RWPE1 (cell line): Measurements from ENCODE around the gene ESM1.
A peak's percentile ranks its signal among the peaks of the same experiment; 100 is the strongest.

Experiments
- CTCF ChIA-PET: fragments of 350-600 bp; sonication (Branson Sonifier 250); formaldehyde crosslinking; extraction: SDS; loops from one replicate; lab custom pipeline; 2021; lab: Yijun Ruan, JAX
- POLR2A ChIA-PET: fragments of 400-600 bp; formaldehyde crosslinking; extraction: SDS; loops from one replicate; lab custom pipeline; 2020; ENCODE audit warnings: antibody characterized with exemption; ENCODE audit not compliant: low non-redundant PET; lab: Yijun Ruan, JAX
- DNase-seq: peaks from one replicate; pipeline ENCODE4 v3.0.0; 2012; ENCODE audit warnings: low spot score
- H3K27ac ChIP-seq: fragments of 450-650 bp; 2 replicates; pipeline ENCODE4 v1.5.1; 2017
- TF ChIP-seq, protein P1 (sequence below): fragments of 450-650 bp; conservative IDR thresholded peaks from 2 replicates; pipeline ENCODE4 v1.5.1; 2017; ENCODE audit warnings: low read depth, mild to moderate bottlenecking

The ESM1 gene, protein sequence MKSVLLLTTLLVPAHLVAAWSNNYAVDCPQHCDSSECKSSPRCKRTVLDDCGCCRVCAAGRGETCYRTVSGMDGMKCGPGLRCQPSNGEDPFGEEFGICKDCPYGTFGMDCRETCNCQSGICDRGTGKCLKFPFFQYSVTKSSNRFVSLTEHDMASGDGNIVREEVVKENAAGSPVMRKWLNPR

DNA sequence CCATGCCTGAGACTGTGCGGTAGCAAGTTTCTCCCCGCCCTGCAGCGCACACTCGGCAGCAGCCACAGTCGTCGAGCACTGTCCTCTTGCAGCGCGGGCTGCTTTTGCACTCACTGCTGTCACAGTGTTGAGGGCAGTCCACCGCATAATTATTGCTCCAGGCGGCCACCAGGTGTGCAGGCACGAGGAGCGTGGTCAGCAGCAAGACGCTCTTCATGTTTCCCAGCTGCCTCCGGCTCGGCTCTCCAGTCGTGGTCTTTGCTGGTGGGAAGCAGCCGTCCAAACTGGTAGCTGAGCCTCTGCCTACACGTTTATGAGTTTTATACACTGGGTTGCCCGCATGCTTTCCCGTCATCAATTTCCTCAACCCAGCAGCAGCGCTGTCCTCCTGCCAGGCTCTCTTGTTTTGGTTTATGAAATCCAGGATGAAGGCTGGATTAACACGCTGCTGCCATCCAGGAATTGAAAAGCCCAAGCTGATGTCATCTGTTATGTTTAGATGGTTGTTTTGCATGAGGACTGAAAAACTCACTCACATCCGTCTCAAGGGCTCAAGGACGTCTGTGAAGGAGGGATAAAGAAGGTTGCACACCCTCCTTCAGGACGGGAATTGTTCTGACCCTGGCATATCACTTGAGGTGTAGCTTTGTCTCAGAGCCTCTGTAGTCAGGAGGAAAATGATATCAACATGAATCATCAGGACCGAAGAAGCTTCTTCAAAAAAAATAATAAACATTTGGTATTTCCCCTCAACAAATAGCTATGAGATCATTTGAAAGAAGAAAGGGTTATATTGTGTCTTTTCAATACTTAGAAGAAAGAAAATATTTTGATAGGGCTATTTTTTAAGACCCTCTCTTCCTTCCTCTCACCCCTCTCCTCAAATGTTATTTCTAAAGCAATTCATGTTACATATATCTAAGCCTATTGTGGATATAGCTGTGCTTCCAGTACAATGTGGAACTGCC lies at the start of gene ESM1:
ESM1 (minus strand) TSS at position 293 of the 968 bp plus-strand sequence; CDS start at position 217, 76 bp downstream.
- H3K27ac ChIP-seq, result no peak within 1 kb of the TSS
- TF ChIP-seq, protein P1, sequence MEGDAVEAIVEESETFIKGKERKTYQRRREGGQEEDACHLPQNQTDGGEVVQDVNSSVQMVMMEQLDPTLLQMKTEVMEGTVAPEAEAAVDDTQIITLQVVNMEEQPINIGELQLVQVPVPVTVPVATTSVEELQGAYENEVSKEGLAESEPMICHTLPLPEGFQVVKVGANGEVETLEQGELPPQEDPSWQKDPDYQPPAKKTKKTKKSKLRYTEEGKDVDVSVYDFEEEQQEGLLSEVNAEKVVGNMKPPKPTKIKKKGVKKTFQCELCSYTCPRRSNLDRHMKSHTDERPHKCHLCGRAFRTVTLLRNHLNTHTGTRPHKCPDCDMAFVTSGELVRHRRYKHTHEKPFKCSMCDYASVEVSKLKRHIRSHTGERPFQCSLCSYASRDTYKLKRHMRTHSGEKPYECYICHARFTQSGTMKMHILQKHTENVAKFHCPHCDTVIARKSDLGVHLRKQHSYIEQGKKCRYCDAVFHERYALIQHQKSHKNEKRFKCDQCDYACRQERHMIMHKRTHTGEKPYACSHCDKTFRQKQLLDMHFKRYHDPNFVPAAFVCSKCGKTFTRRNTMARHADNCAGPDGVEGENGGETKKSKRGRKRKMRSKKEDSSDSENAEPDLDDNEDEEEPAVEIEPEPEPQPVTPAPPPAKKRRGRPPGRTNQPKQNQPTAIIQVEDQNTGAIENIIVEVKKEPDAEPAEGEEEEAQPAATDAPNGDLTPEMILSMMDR, result no peak
- CTCF ChIA-PET, result interaction anchor here (0.6 to 1.4 kb wide), 8 partner anchors 9 to 671 kb away, joined by 3 to 8 read pairs (median 3); no protein-coding TSS in a partner anchor
- POLR2A ChIA-PET, result no interaction called here
- DNase-seq, result peak; percentile 71

DNA sequence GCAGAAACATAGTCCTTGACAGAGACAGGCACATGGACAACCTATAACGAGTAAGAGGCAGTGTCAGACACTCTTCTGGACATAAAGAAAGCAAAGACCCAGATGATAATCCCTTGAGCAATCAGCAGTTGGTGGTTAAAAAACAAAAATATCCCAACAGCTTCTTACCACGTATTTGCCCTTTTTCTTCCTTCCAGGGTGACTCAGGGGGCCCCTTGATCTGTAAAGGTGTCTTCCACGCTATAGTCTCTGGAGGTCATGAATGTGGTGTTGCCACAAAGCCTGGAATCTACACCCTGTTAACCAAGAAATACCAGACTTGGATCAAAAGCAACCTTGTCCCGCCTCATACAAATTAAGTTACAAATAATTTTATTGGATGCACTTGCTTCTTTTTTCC lies 48.2 kb upstream of the ESM1 start:
- ChIA-PET POLR2A (no interaction called here), CTCF (no interaction called here)
- TF ChIP-seq, protein P1, result no peak
- DNase-seq, result no peak
- no peak overlapping the region for H3K27ac ChIP-seq

DNA sequence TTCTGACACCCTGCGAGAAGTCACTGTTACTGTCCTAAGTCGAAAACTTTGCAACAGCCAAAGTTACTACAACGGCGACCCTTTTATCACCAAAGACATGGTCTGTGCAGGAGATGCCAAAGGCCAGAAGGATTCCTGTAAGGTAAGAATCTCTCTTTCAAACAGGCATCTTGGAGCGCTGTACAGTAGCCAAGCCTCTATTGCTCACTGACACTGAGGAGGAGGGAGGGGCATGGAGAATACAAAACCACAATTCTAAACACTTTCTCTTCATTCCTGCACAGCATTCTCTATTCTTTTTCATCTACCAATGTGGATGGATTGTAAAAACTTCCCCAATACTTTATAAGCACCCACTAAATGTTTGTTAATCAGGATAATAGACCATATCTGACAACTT lies 46.1 kb upstream of the ESM1 start:
- no peak overlapping the region for H3K27ac ChIP-seq
- DNase-seq, result no peak
- ChIA-PET CTCF (no interaction called here), POLR2A (no interaction called here)
- TF ChIP-seq, protein P1, result no peak

DNA sequence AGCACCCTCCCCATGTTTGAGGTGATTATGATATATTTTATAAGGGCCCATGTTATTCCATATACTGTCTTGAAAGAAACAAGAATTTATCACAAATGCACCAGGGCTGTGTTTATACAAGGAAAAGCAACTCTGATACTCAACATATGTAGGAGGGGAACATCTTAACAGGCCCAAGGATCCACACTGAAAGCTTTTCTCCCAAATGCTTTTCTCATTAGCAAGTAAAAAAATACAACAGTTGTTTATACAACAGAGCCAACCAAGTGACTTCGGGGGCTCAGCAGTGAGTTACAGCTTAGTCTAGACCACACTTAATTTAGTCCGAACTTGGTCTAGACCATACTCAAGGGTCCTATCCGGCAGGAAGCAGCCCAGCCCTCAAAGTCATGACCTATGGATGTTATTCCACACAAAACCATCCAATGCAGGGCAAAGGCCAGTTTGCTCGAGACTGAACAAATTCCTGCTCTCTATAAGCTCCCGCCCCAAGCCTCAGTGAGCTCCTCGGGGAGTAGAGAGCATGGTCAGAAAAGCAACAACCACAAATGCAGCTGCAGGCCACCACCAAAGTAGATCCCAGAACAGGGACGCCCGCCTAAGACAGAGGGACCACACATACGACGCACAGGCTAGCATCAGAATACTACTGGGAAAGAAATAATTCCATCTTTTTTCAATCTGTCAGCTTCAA lies 45.4 kb upstream of the ESM1 start:
- TF ChIP-seq, protein P1, result no peak
- H3K27ac ChIP-seq, result no peak overlapping the region
- DNase-seq, result no peak
- ChIA-PET POLR2A (no interaction called here), CTCF (no interaction called here)

DNA sequence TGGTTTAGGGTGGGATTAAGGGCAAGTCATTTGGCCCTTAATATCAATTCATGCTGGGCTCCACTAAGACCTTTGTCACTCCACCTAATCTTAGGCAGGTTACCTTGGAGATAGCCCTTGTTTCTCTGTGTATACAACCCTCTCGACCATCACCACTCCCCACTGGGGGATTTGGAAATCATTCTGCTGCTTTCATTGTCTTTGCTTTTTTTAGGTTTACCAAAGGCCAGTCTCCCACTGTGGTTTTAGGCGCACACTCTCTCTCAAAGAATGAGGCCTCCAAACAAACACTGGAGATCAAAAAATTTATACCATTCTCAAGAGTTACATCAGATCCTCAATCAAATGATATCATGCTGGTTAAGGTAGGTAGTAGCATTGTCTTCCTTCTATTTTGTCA lies 44.8 kb upstream of the ESM1 start:
- ChIA-PET POLR2A (no interaction called here), CTCF (no interaction called here)
- H3K27ac ChIP-seq, result no peak overlapping the region
- DNase-seq, result no peak
- TF ChIP-seq, protein P1, result no peak

DNA sequence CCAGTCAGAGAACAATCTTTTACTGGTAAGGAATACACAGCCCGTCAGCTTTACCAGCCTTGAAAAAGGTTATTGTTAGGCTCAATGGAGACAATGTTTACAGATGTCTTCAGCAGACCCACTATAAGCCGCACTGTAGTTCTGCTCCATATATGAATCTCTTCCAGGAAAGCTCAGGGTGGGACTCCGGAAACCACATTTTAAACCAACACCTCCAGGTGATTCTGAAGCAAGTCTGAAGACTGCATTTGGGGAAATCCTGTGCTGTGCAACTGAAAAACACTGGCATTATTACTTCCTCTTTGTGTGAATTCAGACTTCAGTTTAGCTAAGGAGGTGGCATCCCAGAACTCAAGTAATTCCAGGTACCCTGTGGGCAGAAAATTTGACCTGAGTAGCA lies 42.2 kb upstream of the ESM1 start:
- CTCF ChIA-PET, result no interaction called here
- H3K27ac ChIP-seq, result no peak overlapping the region
- no peak for DNase-seq
- POLR2A ChIA-PET, result no interaction called here
- TF ChIP-seq, protein P1, result no peak
